AG04450 (cell line): ENCODE measurements around the gene ALDOC. TPM values are rescaled to one million over a fixed set of nuclear protein-coding genes. Genes with fewer than 3 reads are reported as not detected.
"Not testable (repeated sequence)": the region's sequence is repeated elsewhere in the genome, so short reads cannot be mapped to it uniquely, and the experiment has no call there.

ENCODE experiments used
- CTCF ChIA-PET: fragments of 300-600, 350-600 bp; formaldehyde crosslinking; extraction: SDS; loops from one replicate; lab custom pipeline; 2022; ENCODE audit warnings: antibody characterized with exemption, inconsistent platforms; lab: Charles Lee
- POLR2A ChIA-PET: fragments of 350-600 bp; formaldehyde crosslinking; extraction: SDS; loops from one replicate; lab custom pipeline; 2021; ENCODE audit warnings: antibody characterized with exemption, inconsistent platforms; lab: Yijun Ruan, JAX
- DNase-seq: peaks from one replicate; pipeline ENCODE4 v3.0.0-alpha.2; 2011; ENCODE audit warnings: low read depth, low spot score
- H3K27ac ChIP-seq: one replicate; pipeline ENCODE4 v1.5.1; 2012; ENCODE audit warnings: low read depth, low read length, control low read depth
- H3K27me3 ChIP-seq: one replicate; pipeline ENCODE4 v1.6.0; 2012; ENCODE audit warnings: low read length; ENCODE audit not compliant: control insufficient read depth, insufficient read depth
- H3K4me3 ChIP-seq: 2 replicates; pipeline ENCODE4 v1.5.1; 2011; ENCODE audit warnings: mild to moderate bottlenecking, low read depth, low read length, control low read depth
- H3K9me3 ChIP-seq: 2 replicates; pipeline ENCODE4 v1.5.1; 2012; ENCODE audit warnings: low read length; ENCODE audit not compliant: control insufficient read depth, insufficient read depth
- polyA plus RNA-seq: library from polyadenylated mRNA; depleted of rRNA; stranded (reverse); fragments of >200 nt; gene quantifications from 2 replicates; pipeline ENCODE4 v1.2.3, GENCODE V29; 2011
- TF ChIP-seq, protein P1 (sequence below): IDR thresholded peaks from 2 replicates; pipeline ENCODE4 v1.5.1; 2011; ENCODE audit warnings: low read depth, low read length, control low read depth, inconsistent platforms

Gene ALDOC
- polyA plus RNA-seq, 1 experiment: 46.3 TPM

DNA sequence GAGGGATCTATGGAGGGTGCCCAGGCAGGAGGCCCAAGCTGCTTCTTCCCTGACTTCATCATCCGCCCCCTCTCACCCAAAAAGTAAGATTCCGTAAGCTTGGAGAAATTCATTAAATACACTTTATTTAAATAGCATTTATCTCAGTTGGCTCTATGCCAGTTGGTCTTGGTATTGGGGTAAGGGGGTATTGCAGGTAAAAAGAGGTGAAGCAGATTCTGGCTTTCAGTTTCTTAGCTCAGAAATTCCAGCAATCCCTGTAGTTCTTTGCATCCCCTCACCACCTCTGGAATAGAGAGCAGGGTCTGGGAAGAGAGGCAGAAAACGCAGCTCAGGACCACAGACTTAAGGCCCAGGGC is 750 bp upstream of the ALDOC start:
- no peaks in the 10 kb centered on the region; the same call in 1 of the 2 replicates for H3K9me3 ChIP-seq
- POLR2A ChIA-PET: no interaction called here

DNA sequence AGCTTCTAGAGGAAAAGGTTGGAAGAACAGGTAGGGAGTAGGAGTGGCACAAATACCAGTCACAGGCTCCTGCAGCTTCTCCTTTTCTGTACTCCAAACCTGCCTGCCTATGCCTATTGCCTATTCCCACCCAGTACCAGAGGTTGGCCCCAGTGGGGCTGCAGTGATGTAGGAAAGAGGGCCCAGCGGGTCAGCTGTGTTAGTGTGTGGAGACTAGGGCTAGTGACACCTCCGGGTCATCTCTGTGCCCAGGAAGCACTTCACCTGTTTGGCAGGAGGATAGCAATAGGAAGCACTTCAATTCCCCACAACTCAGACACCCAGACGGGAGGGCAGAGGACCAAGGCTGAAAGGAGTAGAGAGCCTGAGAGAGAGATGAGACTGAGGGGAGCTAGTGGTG is 679 bp downstream of the ALDOC start:
- H3K27ac ChIP-seq, CTCF ChIA-PET, DNase-seq, H3K27me3 ChIP-seq, POLR2A ChIA-PET, H3K9me3 ChIP-seq, H3K4me3 ChIP-seq: not testable (repeated sequence)

More for the DNA sequence above, 750 bp upstream of the ALDOC start:
- CTCF ChIA-PET: no interaction called here
- no peaks in the 10 kb centered on the region for H3K27me3 ChIP-seq
- no peak for DNase-seq
- TF ChIP-seq, protein P1, sequence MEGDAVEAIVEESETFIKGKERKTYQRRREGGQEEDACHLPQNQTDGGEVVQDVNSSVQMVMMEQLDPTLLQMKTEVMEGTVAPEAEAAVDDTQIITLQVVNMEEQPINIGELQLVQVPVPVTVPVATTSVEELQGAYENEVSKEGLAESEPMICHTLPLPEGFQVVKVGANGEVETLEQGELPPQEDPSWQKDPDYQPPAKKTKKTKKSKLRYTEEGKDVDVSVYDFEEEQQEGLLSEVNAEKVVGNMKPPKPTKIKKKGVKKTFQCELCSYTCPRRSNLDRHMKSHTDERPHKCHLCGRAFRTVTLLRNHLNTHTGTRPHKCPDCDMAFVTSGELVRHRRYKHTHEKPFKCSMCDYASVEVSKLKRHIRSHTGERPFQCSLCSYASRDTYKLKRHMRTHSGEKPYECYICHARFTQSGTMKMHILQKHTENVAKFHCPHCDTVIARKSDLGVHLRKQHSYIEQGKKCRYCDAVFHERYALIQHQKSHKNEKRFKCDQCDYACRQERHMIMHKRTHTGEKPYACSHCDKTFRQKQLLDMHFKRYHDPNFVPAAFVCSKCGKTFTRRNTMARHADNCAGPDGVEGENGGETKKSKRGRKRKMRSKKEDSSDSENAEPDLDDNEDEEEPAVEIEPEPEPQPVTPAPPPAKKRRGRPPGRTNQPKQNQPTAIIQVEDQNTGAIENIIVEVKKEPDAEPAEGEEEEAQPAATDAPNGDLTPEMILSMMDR: no peak
- no peak overlapping the region for H3K4me3 ChIP-seq
- H3K27ac ChIP-seq: no peak overlapping the region

DNA sequence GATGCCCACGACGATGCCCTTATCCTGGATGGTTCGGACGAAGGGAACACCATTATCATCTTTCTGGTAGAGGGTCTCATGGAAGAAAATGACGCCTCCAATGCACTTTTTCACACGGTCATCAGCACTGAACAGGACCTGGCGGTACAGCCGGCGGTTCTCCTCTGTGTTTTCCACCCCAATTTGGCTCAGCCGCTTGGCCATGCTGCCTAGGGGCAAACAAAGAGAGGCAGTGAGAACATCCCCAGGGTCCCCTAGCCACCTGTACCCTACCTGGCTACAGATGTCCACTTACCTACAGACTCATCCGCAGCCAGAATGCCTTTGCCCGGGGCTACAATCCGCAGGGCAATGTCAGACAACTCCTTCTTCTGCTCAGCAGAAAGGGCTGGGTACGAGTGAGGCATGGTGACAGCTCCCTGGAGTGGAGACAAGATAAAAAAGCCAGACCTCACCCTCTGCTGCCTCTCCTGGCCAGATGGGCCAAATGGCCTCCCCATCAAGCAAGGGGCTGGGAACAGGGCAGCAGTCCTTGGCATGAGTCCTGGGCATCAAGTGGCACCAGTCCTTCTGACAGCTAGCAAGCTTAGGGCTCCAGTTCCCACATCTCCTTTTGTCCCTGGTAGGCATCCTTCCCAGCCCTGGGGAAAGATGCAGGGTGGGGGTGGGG is 1.4 kb downstream of the ALDOC start:
- CTCF ChIA-PET: no interaction called here
- Histone ChIP-seq H3K27ac (no peak overlapping the region), H3K27me3 (no peaks in the 10 kb centered on the region), H3K4me3 (no peak overlapping the region), H3K9me3 (no peaks in the 10 kb centered on the region; the same call in 1 of the 2 replicates)
- POLR2A ChIA-PET: no interaction called here
- DNase-seq: no peak
- TF ChIP-seq, protein P1: no peak

DNA sequence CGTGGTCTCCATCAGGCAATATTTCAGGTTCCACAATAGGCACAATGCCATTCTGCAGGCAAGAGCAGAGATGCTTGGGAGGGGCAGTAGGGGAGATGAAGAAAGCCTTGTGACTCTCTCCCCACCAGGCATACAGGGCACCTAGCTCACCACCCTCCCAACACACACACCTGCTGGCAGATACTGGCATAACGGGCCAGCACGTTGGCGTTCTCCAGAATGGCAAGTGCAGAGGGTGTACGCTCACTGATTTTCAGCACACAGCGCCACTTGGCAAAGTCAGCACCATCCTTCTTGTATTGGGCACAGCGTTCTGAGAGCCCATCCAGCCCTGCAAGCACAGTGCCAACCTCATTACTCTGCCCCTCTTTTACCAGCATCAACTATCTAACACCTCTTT is 2.2 kb downstream of the ALDOC start:
- no peak overlapping the region for H3K27ac ChIP-seq
- CTCF ChIA-PET: no interaction called here

DNA sequence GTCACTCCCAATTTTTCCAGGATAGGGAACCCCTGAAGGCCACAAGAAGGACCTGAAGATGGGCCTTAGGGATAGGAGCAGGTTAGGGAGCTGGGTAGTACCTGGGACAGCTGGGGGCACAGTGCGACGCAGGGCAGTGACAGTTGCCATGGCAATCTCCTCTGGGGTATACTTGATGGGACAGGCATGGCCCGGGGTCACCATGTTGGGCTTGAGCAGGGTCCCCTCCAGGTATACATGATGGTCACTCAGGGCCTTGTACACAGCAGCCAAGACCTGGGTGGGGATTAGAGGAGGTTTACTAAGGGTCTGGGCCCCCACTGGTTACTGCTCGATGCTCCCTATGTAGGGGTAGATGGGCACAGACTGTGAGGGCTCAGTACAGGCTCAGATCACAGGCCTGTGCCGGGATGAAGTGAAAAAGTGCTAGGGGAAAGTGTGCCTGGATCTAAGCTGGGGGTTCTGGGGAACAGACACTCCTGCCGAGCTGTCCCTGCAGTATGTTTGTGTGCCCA is 2.7 kb downstream of the ALDOC start:
- ChIA-PET POLR2A (no interaction called here), CTCF (no interaction called here)
- Histone ChIP-seq H3K4me3 (no peak overlapping the region), H3K9me3 (no peaks in the 10 kb centered on the region; the same call in 1 of the 2 replicates), H3K27ac (no peak overlapping the region), H3K27me3 (no peaks in the 10 kb centered on the region)
- TF ChIP-seq, protein P1: no peak
- DNase-seq: no peak

More for the DNA sequence above, 2.2 kb downstream of the ALDOC start:
- Histone ChIP-seq H3K9me3 (no peaks in the 10 kb centered on the region; the same call in 1 of the 2 replicates), H3K27me3 (no peaks in the 10 kb centered on the region), H3K4me3 (no peak overlapping the region)
- no peak for DNase-seq
- POLR2A ChIA-PET: no interaction called here
- TF ChIP-seq, protein P1: no peak
